Measurements from ENCODE around the gene CABP7.

Gene CABP7

GRCh38 chr22:29702000-29702930, 17.5 kb upstream of the CABP7 start:
- no peak for DNase-seq

- no peak for DNase-seq
Measured at GRCh38 chr22:29702931-29703501, 16.8 kb upstream of the CABP7 start.

GRCh38 chr22:29703569-29704195, 16.1 kb upstream of the CABP7 start:
- DNase-seq = no peak

GRCh38 chr22:29704528-29705285, 15.1 kb upstream of the CABP7 start:
- DNase-seq = no peak

DNA sequence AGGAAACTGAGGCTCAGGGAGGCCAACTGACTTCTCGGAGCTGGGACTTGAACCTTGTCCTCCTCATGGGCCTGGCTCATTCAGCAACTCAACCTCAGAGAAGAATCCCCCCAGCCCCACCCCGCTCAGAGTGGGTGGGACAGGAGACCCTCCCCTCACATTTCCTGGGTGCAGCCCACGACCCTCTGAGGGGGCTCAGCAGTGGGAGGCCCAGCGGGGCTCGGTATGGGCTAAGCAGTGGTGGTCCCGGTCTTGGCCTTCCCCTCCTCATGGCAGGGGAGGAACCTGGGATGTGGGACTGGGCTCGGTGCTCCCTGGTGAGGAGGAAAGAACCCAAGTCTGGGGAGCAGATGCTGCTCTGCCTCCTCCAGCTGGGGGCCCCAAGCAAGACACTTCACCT, 14.2 kb upstream of the CABP7 start:
- no peak for DNase-seq

- DNase-seq = no peak
Measured at GRCh38 chr22:29706486-29706885, 13.3 kb upstream of the CABP7 start.

- DNase-seq = no peak
Measured at GRCh38 chr22:29707010-29707409, 12.8 kb upstream of the CABP7 start.

GRCh38 chr22:29707471-29707870, 12.3 kb upstream of the CABP7 start:
- no peak for DNase-seq

DNA sequence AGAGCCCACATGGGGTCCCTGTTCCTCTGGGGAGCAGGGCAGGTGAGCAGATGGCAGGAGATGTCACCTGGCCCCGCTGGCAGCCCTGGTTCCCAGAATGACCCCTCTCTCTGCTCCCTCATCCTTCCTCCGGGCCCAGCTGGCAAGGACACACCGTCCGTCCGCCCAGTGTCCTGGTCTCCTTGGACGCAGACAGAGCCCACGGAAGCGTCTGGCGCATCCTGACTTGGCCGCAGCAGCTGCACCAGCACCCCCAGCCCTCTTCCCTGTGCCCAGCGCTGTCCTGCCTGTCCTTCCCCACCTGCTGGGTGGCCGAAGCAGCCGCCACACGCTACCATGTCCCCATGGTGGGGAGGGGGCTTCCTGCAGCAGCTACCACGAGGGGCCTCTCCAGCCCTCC, 9.6 kb upstream of the CABP7 start:
- DNase-seq = no peak

DNA sequence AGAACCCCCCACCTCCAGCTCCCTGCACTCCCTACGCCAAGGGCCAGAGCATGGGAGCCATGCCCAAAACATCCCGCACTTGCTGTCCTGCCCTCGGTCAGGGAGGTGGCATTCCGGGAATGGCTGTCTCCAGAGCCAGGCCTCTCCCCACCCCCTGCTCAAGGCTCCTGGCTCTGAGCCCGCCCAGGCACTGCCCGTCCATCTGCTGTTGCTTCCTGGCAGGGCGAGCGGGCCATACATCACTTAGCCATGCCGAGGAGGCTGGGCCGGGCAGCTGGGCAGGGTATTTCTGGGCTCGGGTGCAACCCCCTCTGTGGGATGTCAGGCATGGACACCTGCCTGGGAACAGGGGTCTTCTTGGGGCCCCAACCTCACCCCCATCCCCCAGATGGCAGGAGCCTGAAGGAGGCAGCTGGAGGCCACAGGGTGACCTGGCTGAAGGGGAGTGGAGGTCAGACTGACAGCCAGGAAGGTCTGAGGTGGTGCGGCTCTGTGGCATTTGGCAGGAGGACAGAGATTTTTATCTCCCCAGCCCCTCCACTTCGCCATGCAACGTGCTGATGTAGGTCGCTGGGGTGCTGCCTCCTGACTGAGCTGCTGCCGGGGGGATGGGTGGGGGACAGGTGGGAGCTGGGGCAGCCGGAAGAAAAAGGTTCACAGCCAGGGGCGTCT, 8.7 kb upstream of the CABP7 start:
- no peak for DNase-seq

DNA sequence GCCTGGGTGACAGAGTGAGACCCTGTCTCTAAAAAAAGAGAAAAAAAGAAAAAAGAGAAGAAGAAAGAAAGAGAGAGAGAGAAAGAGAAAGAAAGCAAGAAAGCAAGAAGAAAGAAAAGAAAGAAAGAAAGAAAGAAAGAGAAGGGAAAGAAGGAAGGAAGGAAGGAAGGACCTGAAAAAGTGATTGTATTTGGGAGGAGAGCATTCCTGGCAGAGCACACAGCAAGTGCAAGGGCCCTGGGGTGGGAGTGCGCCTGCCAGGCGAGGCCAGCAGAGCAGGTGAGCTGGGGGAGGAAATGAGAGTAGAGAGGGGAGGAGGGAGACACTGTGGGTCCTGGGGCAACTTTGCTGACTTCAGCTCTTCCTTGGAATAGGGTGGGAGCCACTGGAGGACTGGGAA, 7.7 kb upstream of the CABP7 start:
- no peak for DNase-seq

- no peak for DNase-seq
Measured at GRCh38 chr22:29713156-29713727, 6.6 kb upstream of the CABP7 start.

DNA sequence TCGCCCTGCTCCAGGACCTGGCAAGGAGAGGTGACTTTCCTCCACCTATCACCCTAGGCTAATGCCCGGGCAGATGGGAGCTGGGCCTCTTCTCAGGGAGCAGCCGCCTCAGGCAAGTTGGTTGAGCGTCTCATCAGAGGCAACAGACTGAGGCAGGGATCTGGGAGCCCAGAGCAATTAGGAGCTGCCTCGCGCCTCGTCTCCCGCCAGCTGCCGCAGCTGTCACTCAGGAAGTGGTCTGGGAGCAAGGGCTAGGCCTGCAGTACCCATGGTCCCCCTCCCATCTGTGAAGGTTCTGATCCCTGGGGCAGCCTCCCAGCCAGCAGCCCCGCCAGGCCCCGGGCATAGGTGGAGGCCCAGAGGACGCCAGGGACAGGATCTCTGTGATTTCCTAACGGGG, 4.6 kb upstream of the CABP7 start:
- no peak for DNase-seq

DNA sequence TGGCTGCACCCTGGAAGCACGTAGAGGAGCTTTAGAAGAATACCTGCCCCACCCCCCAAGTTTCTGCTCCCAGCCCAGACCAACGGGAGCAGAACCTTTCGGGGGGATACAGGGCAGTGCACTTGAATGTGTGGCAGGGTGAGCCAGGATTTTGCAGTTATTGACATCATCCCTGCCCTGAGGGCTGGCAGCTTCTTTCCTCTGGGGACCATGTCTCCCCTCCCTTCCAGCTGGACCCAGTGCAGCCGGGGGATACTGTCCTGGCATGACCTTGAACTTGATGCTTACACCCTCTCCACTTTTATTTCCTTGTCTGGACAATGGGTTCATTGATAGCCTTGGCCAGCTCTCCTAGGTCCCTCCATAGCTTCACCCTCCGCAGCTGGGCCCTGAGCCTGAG, 4.1 kb upstream of the CABP7 start:
- no peak for DNase-seq

GRCh38 chr22:29716814-29717545, 2.8 kb upstream of the CABP7 start:
- DNase-seq = peak; percentile 33

DNA sequence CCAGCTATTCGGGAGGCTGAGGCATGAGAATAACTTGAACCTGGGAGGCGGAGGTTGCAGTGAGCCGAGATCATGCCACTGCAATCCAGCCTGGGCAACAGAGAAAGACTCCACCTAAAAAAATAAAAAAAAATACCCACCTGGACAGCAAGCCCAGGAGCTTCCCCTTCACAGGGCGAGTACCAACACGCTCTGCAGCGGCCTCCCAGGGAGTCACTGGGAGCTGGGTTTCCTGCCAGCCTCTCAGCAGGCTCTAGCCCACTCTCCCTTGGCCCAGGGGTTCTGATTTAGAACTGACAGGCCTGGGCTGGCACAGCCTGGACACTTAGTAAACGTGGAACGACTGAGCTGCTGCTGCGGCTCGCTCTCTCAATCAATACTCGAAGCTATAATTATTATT, 2.0 kb upstream of the CABP7 start:
- no peak for DNase-seq

GRCh38 chr22:29718949-29719898, 579 bp upstream of the CABP7 start:
- no peak for DNase-seq

DNA sequence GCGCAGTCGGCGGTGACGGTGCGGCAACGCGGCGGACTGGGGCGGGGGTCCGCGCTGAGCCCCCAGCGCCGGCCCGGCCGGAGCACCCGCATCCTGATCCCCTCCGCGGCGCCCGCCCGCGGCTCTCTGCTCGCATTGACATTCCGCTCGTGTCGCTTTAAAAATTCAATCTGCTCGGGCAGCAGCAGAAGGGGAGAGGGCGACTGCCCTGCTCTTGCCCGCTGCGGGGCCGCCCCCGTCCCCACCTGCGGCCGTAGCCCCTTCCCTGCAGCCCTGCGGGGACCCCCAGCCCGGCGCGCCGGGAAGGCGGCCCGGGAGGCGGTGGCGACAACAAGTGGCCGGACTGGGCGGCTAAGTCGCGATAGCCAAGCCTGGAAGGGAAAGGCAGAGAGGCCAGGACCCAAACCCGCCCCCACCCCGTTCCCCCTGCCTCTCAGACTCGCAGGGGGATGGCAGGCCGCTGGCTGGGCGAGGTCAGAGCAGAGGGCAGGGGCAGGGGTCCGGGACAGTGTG, 1.1 kb downstream of the CABP7 start:
- DNase-seq = no peak

DNA sequence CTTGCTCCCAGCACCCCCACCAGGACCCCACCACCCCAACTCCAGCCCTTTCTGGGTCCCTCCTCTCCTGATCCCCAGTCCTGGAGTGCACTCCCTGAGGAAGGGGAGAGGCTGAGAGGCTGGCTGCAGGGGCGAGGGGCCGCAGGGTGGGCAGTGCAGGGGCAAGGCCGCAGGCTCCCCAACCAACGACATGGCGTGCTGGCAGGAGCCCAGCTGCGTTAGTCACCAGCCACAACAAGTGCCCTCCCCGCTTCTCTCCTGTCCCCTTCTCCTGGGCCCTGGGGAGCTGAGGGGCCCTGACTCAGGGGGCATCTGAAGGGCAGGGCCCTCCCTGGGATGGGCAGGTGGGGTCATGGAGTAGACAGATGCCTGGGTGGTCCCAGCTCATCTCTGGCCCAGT, 2.3 kb downstream of the CABP7 start:
- DNase-seq = no peak

DNA sequence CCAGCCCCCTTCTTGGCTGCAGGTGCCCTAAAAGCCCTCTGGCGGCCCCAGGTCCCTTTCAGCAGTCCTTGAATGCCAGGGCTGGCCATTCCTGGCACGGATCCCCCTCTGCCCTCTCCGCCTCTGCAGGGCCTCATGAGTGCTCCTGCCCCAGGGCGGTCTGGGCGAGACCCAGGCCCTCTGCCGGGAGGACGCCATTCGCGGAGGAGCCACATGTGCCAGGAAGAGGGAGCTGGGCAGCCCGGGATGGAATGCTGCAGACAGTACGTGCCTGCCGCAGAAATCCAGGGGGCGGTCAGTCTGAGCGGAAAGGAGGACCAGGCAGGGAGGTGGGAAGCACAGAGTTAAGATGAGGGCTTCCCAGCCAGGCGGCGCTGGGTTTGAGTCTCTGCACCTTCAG, 2.8 kb downstream of the CABP7 start:
- no peak for DNase-seq
